ENCODE results near the gene DGKH. TPM values are rescaled to one million over a fixed set of nuclear protein-coding genes. Genes with fewer than 3 reads are reported as not detected.
"Not testable (repeated sequence)": the region's sequence is repeated elsewhere in the genome, so short reads cannot be mapped to it uniquely, and the experiment has no call there.

DGKH gene
- total RNA-seq, 2 experiments from 2014 or later: 6.0 TPM

- Histone ChIP-seq H3K27ac (ENCODE audit: low read depth in 1 of 2, low read length in 2 of 2) (no peak overlapping the region), H3K27me3 (ENCODE audit: control insufficient read depth in 1 of 2, insufficient read depth in 2 of 2, low read length in 2 of 2) (no peaks in the 10 kb centered on the region), H3K4me3 (ENCODE audit: low read length) (no peak overlapping the region), H3K9me3 (ENCODE audit: control insufficient read depth in 1 of 2, insufficient read depth in 1 of 2, low read length in 2 of 2) (no peaks in the 10 kb centered on the region), H3K4me1 (ENCODE audit: insufficient read depth, low read length) (no peaks in the 10 kb centered on the region), H3K36me3 (ENCODE audit: insufficient read depth, low read length) (peaks cover 23% of the 10 kb centered on the region)
- ChIA-PET CTCF (no interaction called here), POLR2A (no interaction called here)
- ATAC-seq (ENCODE audit: poor library complexity): no peak
- intact Hi-C loops (cut with DNase I, micrococcal nuclease): no loop called here
- no peaks in the 10 kb centered on the region for H3K4me1 Mint-ChIP-seq (ENCODE audit: low read depth)
- H3K9me3 Mint-ChIP-seq: no peaks in the 10 kb centered on the region
- H3K27me3 Mint-ChIP-seq: no peaks in the 10 kb centered on the region
- H3K4me3 Mint-ChIP-seq: no peak overlapping the region
- DNase-seq: no peak
- peaks cover 37% of the 10 kb centered on the region for H3K36me3 Mint-ChIP-seq (ENCODE audit: low read depth)
- TF ChIP-seq, protein P1, sequence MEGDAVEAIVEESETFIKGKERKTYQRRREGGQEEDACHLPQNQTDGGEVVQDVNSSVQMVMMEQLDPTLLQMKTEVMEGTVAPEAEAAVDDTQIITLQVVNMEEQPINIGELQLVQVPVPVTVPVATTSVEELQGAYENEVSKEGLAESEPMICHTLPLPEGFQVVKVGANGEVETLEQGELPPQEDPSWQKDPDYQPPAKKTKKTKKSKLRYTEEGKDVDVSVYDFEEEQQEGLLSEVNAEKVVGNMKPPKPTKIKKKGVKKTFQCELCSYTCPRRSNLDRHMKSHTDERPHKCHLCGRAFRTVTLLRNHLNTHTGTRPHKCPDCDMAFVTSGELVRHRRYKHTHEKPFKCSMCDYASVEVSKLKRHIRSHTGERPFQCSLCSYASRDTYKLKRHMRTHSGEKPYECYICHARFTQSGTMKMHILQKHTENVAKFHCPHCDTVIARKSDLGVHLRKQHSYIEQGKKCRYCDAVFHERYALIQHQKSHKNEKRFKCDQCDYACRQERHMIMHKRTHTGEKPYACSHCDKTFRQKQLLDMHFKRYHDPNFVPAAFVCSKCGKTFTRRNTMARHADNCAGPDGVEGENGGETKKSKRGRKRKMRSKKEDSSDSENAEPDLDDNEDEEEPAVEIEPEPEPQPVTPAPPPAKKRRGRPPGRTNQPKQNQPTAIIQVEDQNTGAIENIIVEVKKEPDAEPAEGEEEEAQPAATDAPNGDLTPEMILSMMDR (IDR thresholded peaks at IDR 0.05): no peak
- H3K27ac Mint-ChIP-seq: no peak overlapping the region
These were observed 106.8 kb downstream of the DGKH start for GRCh38 chr13:42155251-42155650.

DNA sequence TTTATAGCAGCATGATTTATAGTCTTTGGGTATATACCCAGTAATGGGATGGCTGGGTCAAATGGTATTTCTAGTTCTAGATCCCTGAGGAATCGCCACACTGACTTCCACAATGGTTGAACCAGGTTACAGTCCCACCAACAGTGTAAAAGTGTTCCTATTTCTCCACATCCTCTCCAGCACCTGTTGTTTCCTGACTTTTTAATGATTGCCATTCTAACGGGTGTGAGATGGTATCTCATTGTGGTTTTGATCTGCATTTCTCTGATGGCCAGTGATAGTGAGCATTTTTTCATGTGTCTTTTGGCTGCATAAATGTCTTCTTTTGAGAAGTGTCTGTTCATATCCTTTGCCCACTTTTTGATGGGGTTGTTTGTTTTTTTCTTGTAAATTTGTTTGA lies 114.9 kb downstream of the DGKH start:
- intact Hi-C loops (cut with DNase I, micrococcal nuclease); DNase-seq; H3K27me3 ChIP-seq (ENCODE audit: control insufficient read depth in 1 of 2, insufficient read depth in 2 of 2, low read length in 2 of 2); CTCF ChIA-PET; H3K9me3 Mint-ChIP-seq; H3K27ac ChIP-seq (ENCODE audit: low read depth in 1 of 2, low read length in 2 of 2); H3K4me1 Mint-ChIP-seq (ENCODE audit: low read depth); POLR2A ChIA-PET; H3K27ac Mint-ChIP-seq; H3K4me3 Mint-ChIP-seq; H3K27me3 Mint-ChIP-seq; H3K9me3 ChIP-seq (ENCODE audit: control insufficient read depth in 1 of 2, insufficient read depth in 1 of 2, low read length in 2 of 2); ATAC-seq (ENCODE audit: poor library complexity); H3K4me3 ChIP-seq (ENCODE audit: low read length); H3K4me1 ChIP-seq (ENCODE audit: insufficient read depth, low read length): not testable (repeated sequence)
- H3K36me3 ChIP-seq (ENCODE audit: insufficient read depth, low read length): peaks cover 36% of the 10 kb centered on the region
- H3K36me3 Mint-ChIP-seq (ENCODE audit: low read depth): peaks cover 55% of the 10 kb centered on the region

DNA sequence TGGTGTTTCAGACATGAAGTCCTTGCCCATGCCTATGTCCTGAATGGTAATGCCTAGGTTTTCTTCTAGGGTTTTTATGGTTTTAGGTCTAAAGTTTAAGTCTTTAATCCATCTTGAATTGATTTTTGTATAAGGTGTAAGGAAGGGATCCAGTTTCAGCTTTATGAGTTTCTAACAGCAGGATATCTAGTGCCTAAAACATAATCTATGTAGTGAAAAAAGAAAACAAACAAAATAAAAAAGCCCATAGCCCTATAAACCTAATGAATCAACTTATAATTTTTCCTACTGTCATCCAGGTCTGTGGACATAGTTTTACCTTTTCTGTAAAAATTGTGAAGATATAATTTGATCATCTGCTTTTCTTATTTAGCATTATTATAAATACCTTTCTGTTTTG lies 115.5 kb downstream of the DGKH start:
- peaks cover 36% of the 10 kb centered on the region for H3K36me3 ChIP-seq (ENCODE audit: insufficient read depth, low read length)
- H3K27me3 Mint-ChIP-seq; H3K4me1 Mint-ChIP-seq (ENCODE audit: low read depth); CTCF ChIA-PET; H3K27ac Mint-ChIP-seq; POLR2A ChIA-PET; H3K27me3 ChIP-seq (ENCODE audit: control insufficient read depth in 1 of 2, insufficient read depth in 2 of 2, low read length in 2 of 2); H3K27ac ChIP-seq (ENCODE audit: low read depth in 1 of 2, low read length in 2 of 2); H3K4me3 ChIP-seq (ENCODE audit: low read length); H3K9me3 Mint-ChIP-seq; intact Hi-C loops (cut with DNase I, micrococcal nuclease); H3K9me3 ChIP-seq (ENCODE audit: control insufficient read depth in 1 of 2, insufficient read depth in 1 of 2, low read length in 2 of 2); DNase-seq; H3K4me1 ChIP-seq (ENCODE audit: insufficient read depth, low read length); H3K4me3 Mint-ChIP-seq; ATAC-seq (ENCODE audit: poor library complexity): not testable (repeated sequence)
- peaks cover 55% of the 10 kb centered on the region for H3K36me3 Mint-ChIP-seq (ENCODE audit: low read depth)

DNA sequence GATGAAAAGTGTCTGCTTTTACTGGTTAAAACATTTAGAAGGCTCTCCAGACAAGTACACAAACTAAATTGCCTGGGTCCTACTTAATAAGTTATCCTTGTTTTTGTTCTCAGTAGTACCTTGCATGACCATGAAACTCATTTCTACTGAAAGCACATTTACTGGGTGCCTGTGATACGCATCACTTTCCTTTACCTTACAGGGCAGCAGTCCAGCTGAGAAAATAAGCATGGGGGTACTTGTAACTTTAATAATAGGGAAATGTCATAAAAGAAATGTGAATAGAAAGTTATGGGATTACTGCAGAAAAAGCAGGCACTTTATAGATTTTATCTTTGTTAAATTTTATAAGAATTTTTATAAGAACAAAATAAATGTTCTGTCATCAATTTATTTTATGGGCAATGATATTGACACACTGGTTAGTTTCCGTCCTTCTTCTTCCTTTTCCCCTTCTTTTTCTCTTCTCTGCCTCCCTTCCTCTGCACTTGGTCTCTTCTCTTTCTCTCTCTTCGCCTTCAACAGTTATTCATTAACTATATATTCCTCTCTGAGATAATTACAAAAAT lies 116.2 kb downstream of the DGKH start:
- TF ChIP-seq, protein P1 (IDR thresholded peaks at IDR 0.05): no peak
- Histone ChIP-seq H3K4me1 (ENCODE audit: insufficient read depth, low read length) (no peaks in the 10 kb centered on the region), H3K4me3 (ENCODE audit: low read length) (no peak overlapping the region), H3K9me3 (ENCODE audit: control insufficient read depth in 1 of 2, insufficient read depth in 1 of 2, low read length in 2 of 2) (no peaks in the 10 kb centered on the region), H3K27me3 (ENCODE audit: control insufficient read depth in 1 of 2, insufficient read depth in 2 of 2, low read length in 2 of 2) (no peaks in the 10 kb centered on the region), H3K36me3 (ENCODE audit: insufficient read depth, low read length) (peaks cover 30% of the 10 kb centered on the region), H3K27ac (ENCODE audit: low read depth in 1 of 2, low read length in 2 of 2) (no peak overlapping the region)
- DNase-seq: no peak
- H3K4me3 Mint-ChIP-seq: no peak overlapping the region
- ChIA-PET POLR2A (no interaction called here), CTCF (no interaction called here)
- intact Hi-C loops (cut with DNase I, micrococcal nuclease): no loop called here
- H3K27ac Mint-ChIP-seq: no peak overlapping the region
- H3K27me3 Mint-ChIP-seq: no peaks in the 10 kb centered on the region
- H3K36me3 Mint-ChIP-seq (ENCODE audit: low read depth): peaks cover 55% of the 10 kb centered on the region
- ATAC-seq (ENCODE audit: poor library complexity): no peak
- H3K9me3 Mint-ChIP-seq: no peaks in the 10 kb centered on the region
- no peaks in the 10 kb centered on the region for H3K4me1 Mint-ChIP-seq (ENCODE audit: low read depth)
